ENCODE results near the gene MRPL33.

Gene MRPL33

GRCh38 chr2:27754831-27755230, 16.7 kb upstream of the MRPL33 start:
- TF ChIP-seq GATA2 (IDR thresholded peaks at IDR 0.05; ENCODE audit: low read depth, low read length) (no peak), GATA3 (IDR thresholded peaks at IDR 0.05; ENCODE audit: low read depth, low read length) (no peak)

GRCh38 chr2:27756091-27756490, 15.4 kb upstream of the MRPL33 start:
- TF ChIP-seq GATA2 (IDR thresholded peaks at IDR 0.05; ENCODE audit: low read depth, low read length) (no peak), GATA3 (IDR thresholded peaks at IDR 0.05; ENCODE audit: low read depth, low read length) (no peak)

GRCh38 chr2:27756544-27757498, 14.7 kb upstream of the MRPL33 start:
- TF ChIP-seq GATA2 (IDR thresholded peaks at IDR 0.05; ENCODE audit: low read depth, low read length): no peak
- TF ChIP-seq GATA3 (IDR thresholded peaks at IDR 0.05; ENCODE audit: low read depth, low read length): no peak

- TF ChIP-seq GATA3 (IDR thresholded peaks at IDR 0.05; ENCODE audit: low read depth, low read length): no peak
- no peak for TF ChIP-seq GATA2 (IDR thresholded peaks at IDR 0.05; ENCODE audit: low read depth, low read length)
Observed at GRCh38 chr2:27762951-27763906, 8.3 kb upstream of the MRPL33 start.

GRCh38 chr2:27763907-27764267, 7.6 kb upstream of the MRPL33 start:
- TF ChIP-seq GATA3 (IDR thresholded peaks at IDR 0.05; ENCODE audit: low read depth, low read length) (no peak), GATA2 (IDR thresholded peaks at IDR 0.05; ENCODE audit: low read depth, low read length) (no peak)

GRCh38 chr2:27765621-27766286, 5.8 kb upstream of the MRPL33 start:
- TF ChIP-seq GATA3 (IDR thresholded peaks at IDR 0.05; ENCODE audit: low read depth, low read length): no peak
- no peak for TF ChIP-seq GATA2 (IDR thresholded peaks at IDR 0.05; ENCODE audit: low read depth, low read length)

GRCh38 chr2:27766287-27766661, 5.2 kb upstream of the MRPL33 start:
- TF ChIP-seq GATA3 (IDR thresholded peaks at IDR 0.05; ENCODE audit: low read depth, low read length): no peak
- no peak for TF ChIP-seq GATA2 (IDR thresholded peaks at IDR 0.05; ENCODE audit: low read depth, low read length)

GRCh38 chr2:27771202-27771547, 344 bp upstream of the MRPL33 start:
- TF ChIP-seq GATA2 (IDR thresholded peaks at IDR 0.05; ENCODE audit: low read depth, low read length) (no peak), GATA3 (IDR thresholded peaks at IDR 0.05; ENCODE audit: low read depth, low read length) (no peak)

- TF ChIP-seq GATA3 (IDR thresholded peaks at IDR 0.05; ENCODE audit: low read depth, low read length) (no peak), GATA2 (IDR thresholded peaks at IDR 0.05; ENCODE audit: low read depth, low read length) (no peak)
Observed at GRCh38 chr2:27772804-27773203, 1.3 kb downstream of the MRPL33 start.

GRCh38 chr2:27773959-27774358, 2.4 kb downstream of the MRPL33 start:
- TF ChIP-seq GATA2 (IDR thresholded peaks at IDR 0.05; ENCODE audit: low read depth, low read length): no peak
- TF ChIP-seq GATA3 (IDR thresholded peaks at IDR 0.05; ENCODE audit: low read depth, low read length): no peak

GRCh38 chr2:27776097-27776496, 4.6 kb downstream of the MRPL33 start:
- TF ChIP-seq GATA2 (IDR thresholded peaks at IDR 0.05; ENCODE audit: low read depth, low read length): no peak
- TF ChIP-seq GATA3 (IDR thresholded peaks at IDR 0.05; ENCODE audit: low read depth, low read length): no peak

GRCh38 chr2:27776696-27777095, 5.2 kb downstream of the MRPL33 start:
- TF ChIP-seq GATA3 (IDR thresholded peaks at IDR 0.05; ENCODE audit: low read depth, low read length): peak; percentile 21; the same call in 1 of the 2 replicates
- peak; percentile 35; the same call in 1 of the 2 replicates for TF ChIP-seq GATA2 (IDR thresholded peaks at IDR 0.05; ENCODE audit: low read depth, low read length)

GRCh38 chr2:27779417-27780055, 8.0 kb downstream of the MRPL33 start:
- TF ChIP-seq GATA3 (IDR thresholded peaks at IDR 0.05; ENCODE audit: low read depth, low read length) (no peak), GATA2 (IDR thresholded peaks at IDR 0.05; ENCODE audit: low read depth, low read length) (no peak)
